NK-92 (cell line): ENCODE measurements around the gene TFIP11.
"Not testable (repeated sequence)": the region's sequence is repeated elsewhere in the genome, so short reads cannot be mapped to it uniquely, and the experiment has no call there.

Source experiments
- DNase-seq: peaks from one replicate; lab custom pipeline; 2025; ENCODE audit not compliant: unreplicated experiment; lab: John Stamatoyannopoulos, UW

Gene TFIP11

GRCh38 chr22:26541167-26541819, 29.0 kb upstream of the TFIP11 start:
- DNase-seq: no peak

GRCh38 chr22:26540119-26540518, 27.8 kb upstream of the TFIP11 start:
- DNase-seq: no peak

GRCh38 chr22:26536762-26537134, 24.5 kb upstream of the TFIP11 start:
- DNase-seq: no peak

- no peak for DNase-seq
These were observed 23.9 kb upstream of the TFIP11 start for GRCh38 chr22:26536056-26536761.

- no peak for DNase-seq
These were observed 23.3 kb upstream of the TFIP11 start for GRCh38 chr22:26535603-26535908.

GRCh38 chr22:26534874-26535602, 22.8 kb upstream of the TFIP11 start:
- no peak for DNase-seq

GRCh38 chr22:26534171-26534855, 22.0 kb upstream of the TFIP11 start:
- DNase-seq: no peak

GRCh38 chr22:26529345-26529744, 17.1 kb upstream of the TFIP11 start:
- DNase-seq: no peak

- DNase-seq: not testable (repeated sequence)
These were observed 16.2 kb upstream of the TFIP11 start for GRCh38 chr22:26528518-26528917.

GRCh38 chr22:26527574-26528465, 15.5 kb upstream of the TFIP11 start:
- no peak for DNase-seq

GRCh38 chr22:26527167-26527566, 14.9 kb upstream of the TFIP11 start:
- no peak for DNase-seq

GRCh38 chr22:26525946-26526564, 13.8 kb upstream of the TFIP11 start:
- no peak for DNase-seq

- no peak for DNase-seq
These were observed 12.6 kb upstream of the TFIP11 start for GRCh38 chr22:26524870-26525269.

- no peak for DNase-seq
These were observed 10.3 kb upstream of the TFIP11 start for GRCh38 chr22:26522592-26522991.

GRCh38 chr22:26522012-26522411, 9.7 kb upstream of the TFIP11 start:
- DNase-seq: no peak

GRCh38 chr22:26517429-26517828, 5.2 kb upstream of the TFIP11 start:
- no peak for DNase-seq

GRCh38 chr22:26516503-26516902, 4.2 kb upstream of the TFIP11 start:
- DNase-seq: no peak

GRCh38 chr22:26515931-26516330, 3.7 kb upstream of the TFIP11 start:
- DNase-seq: no peak

GRCh38 chr22:26514419-26515161, 2.3 kb upstream of the TFIP11 start:
- no peak for DNase-seq

- no peak for DNase-seq
These were observed 1.6 kb upstream of the TFIP11 start for GRCh38 chr22:26513838-26514237.
